GM18526 (cell line): ENCODE results near the gene ELF1.
A peak's percentile ranks its signal among the peaks of the same experiment; 100 is the strongest.

ENCODE experiments used
- POLR2A ChIP-seq: IDR thresholded peaks from 3 replicates; pipeline ENCODE4 v1.6.1; 2011; ENCODE audit not compliant: insufficient read length; ENCODE audit errors: extremely low read depth

ELF1 gene

GRCh38 chr13:41019011-41019487 is at the start of gene ELF1:
ELF1 (minus strand) TSS chr13:41019316; CDS start chr13:40982054, 37,262 bp downstream.
- peak; percentile 22 for TF ChIP-seq POLR2A

DNA sequence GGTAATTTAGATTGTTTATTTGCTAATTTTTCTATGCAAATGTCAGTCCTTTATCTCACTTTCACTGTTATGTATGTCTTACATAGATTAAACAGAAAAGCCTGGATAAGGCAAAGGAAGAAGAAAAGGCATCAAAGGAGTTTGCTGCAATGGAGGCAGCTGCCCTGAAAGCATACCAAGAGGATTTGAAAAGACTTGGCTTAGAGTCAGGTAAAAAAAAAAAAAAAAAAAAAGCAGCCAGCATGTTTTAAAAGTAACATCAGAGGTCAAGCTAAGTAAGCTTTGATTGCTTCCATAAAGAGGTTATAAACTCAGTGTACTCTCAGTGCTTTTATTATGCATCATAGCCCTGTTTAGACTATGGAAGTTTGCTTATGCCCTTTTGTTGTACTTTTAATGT is 46.0 kb upstream of the ELF1 start:
- TF ChIP-seq POLR2A = no peak

DNA sequence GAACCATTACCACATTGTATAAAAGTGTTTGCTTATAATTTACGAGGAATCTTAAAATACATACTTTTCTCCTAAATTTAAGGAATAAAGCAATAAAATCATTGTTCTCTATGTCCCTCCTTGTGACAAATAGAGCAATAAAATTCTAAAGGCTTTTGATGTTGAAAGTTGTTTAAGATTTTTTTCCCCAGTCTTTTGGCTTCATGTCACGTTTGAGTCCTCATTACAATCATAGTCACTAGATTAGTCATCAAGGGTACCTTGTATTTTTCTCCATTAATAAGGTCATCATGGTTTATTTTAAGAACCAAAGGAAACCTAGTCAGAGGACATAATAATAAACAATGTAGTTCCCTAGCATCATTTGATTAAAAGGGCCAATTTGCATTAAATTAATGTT is 45.4 kb upstream of the ELF1 start:
- TF ChIP-seq POLR2A = no peak

DNA sequence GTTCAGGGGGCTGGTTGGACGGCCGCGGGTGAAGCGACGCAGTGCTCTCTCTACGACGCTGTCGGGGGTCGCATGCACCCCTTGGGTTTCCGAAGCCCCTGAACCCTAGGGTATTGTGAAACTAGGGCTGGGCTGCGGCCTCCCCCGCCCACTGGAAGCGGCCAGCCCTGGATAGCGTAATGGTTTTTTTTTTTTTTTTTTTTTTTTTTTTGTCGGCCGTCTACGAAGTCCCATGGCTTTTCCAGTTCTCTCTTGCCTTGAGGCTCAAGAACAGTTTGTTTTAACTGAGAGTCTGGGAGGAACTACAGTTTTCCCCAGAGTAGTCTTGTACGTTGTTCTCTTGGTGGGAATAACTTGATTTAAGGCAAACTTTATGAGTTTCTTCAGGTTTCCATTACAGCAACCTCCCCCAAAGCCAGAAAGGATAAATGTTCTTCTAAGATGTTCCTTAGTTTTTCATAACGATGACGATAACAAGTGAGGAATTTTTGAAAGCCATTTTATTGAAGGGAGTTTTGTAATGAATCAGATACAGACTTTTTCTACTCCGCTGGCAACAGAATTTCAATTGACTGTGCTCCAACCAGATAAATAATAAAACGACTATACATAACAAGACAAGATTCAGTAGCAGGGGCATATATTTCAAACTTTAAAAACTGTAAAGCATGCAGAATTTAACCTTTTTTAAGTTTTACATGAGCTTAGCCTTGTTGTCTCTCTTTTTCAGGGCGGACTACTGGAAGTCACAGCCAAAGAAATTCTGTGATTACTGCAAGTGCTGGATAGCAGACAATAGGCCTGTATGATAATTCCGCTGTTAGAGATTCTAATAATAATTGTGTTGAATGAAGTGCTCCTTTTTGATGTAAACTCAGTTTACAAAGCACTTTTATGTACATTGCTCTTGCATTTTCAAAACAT is 43.1 kb upstream of the ELF1 start:
- TF ChIP-seq POLR2A = no peak

GRCh38 chr13:41061075-41061913 is 42.2 kb upstream of the ELF1 start, which contains the start of gene WBP4:
WBP4 (plus strand) TSS chr13:41061509; CDS start chr13:41061674, 165 bp downstream.
- peak; percentile 66 for TF ChIP-seq POLR2A

GRCh38 chr13:41060724-41061074 is 41.6 kb upstream of the ELF1 start:
- peak; percentile 8 for TF ChIP-seq POLR2A

- TF ChIP-seq POLR2A = peak; percentile 80
Measured at GRCh38 chr13:41060082-41060723, 41.1 kb upstream of the ELF1 start.

GRCh38 chr13:41059456-41060081 is 40.5 kb upstream of the ELF1 start:
- TF ChIP-seq POLR2A = no peak

- TF ChIP-seq POLR2A = no peak
Measured at GRCh38 chr13:41058295-41059070, 39.4 kb upstream of the ELF1 start.

DNA sequence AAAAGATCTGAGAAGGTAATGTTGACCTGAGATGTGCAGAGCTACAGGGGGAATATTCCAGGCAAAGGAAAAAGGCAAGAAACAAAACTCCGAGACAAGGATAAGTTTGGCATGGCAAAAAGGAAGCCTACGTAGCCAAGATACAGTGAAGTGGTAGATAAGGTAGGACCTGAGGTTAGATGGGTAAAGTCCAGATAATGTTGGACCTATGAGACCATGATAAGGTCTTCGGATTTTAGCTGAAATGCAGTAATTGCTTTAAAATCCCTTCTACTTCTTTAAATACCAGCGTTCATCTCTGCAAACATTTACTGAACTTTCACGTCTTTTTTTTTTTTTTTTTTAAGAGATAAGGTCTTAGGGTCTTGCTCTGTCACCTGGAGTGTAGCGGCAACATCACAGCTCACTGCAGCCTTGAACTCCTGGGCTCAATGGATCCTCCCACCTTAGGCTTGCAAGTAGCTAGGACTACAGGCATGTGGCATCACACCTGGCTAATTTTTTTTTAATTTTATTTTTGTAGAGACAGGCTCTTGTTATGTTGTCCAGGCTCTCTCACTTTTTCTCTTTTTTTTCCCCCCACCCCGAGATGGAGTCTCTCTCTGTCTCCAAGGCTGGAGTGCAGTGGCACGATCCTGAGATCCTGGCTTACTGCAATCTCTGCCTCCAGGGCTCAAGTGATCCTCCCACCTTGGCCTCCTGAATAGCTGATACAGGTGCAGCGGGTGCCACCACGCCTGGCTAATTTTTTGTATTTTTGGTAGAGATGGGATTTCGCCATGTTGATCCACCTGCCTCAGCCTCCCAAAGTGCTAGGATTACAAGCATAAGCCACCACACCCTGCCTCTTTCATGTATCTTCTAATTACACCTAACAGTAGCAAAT is 38.0 kb upstream of the ELF1 start:
- no peak for TF ChIP-seq POLR2A

GRCh38 chr13:41056194-41056593 is 37.1 kb upstream of the ELF1 start:
- no peak for TF ChIP-seq POLR2A

DNA sequence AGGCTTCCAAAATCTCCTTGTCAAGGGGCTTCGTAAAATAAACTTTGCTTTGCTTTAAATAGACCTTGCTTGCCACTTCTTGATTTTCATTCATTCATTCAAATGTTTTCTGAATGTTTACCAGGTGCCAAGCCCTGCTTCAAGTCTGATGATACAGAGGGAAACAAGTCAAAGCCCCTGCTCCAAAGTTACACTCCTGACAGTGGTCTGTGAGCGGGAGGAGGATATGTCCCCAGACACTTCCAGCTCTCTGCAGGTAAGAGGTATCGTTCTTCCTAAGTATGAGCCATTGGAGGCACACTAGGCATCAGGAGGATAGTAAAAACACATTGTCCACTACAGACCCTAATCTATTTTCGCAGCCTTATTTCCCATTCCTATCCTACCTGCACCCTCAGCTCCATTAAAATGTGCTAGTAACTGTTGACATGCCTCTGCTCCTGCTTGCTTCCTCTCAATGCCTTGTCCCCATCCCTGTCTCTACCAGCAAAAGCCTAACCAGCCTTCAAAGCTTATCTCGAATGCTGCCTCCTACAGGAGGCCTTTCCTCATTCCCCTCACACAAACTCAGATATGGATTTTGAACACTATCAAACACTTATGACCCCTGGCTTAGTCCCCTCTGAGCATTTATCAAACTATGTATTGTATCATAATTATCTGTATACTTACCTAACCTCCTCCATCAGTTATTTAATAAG is 36.0 kb upstream of the ELF1 start:
- TF ChIP-seq POLR2A = no peak
